GM23338 (cell line): ENCODE measurements around the gene ZNF311. TPM values are rescaled to one million over a fixed set of nuclear protein-coding genes. Genes with fewer than 3 reads are reported as not detected.

Experiments used
- ATAC-seq: fragments of 200-7000 bp; cut with Tn5 transposase; 3 replicates; pipeline ENCODE4 v1.9.1; 2020
- DNase-seq: peaks from one replicate; pipeline ENCODE4 v3.0.0-alpha.2; 2015; ENCODE audit warnings: low spot score
- H2AFZ ChIP-seq: fragments of 200-600 bp; sonication (generic); 2 replicates; pipeline ENCODE4 v1.8.0; 2016; ENCODE audit warnings: antibody characterized with exemption, mild to moderate bottlenecking, moderate library complexity
- H3F3A ChIP-seq: fragments of 200-600 bp; sonication (generic); replicated peaks from 2 replicates; pipeline ENCODE4 v1.8.0; 2017; ENCODE audit warnings: antibody characterized with exemption, mixed run types, low read depth
- H3K27ac ChIP-seq: fragments of 200-600 bp; sonication (generic); 2 replicates; pipeline ENCODE4 v1.6.1; 2016; ENCODE audit warnings: low read depth
- H3K27me3 ChIP-seq: fragments of 200-600 bp; sonication (generic); 2 replicates; pipeline ENCODE4 v1.8.0; 2016; ENCODE audit warnings: mild to moderate bottlenecking, mixed run types, moderate library complexity; ENCODE audit not compliant: insufficient read depth
- H3K36me3 ChIP-seq: fragments of 200-600 bp; sonication (generic); 2 replicates; pipeline ENCODE4 v1.8.0; 2016; ENCODE audit warnings: mild to moderate bottlenecking; ENCODE audit not compliant: insufficient read depth
- H3K4me1 ChIP-seq: fragments of 200-600 bp; sonication (generic); 2 replicates; pipeline ENCODE4 v1.8.0; 2016; ENCODE audit warnings: mild to moderate bottlenecking, moderate library complexity; ENCODE audit not compliant: insufficient read depth
- H3K4me2 ChIP-seq: fragments of 200-600 bp; sonication (generic); 2 replicates; pipeline ENCODE4 v1.7.1; 2017; ENCODE audit warnings: mixed run types
- H3K4me3 ChIP-seq: fragments of 200-600 bp; sonication (generic); 2 replicates; pipeline ENCODE4 v1.6.1; 2016; ENCODE audit warnings: mixed run types
- H3K79me2 ChIP-seq: fragments of 200-600 bp; sonication (generic); replicated peaks from 2 replicates; pipeline ENCODE4 v1.8.0; 2017; ENCODE audit warnings: mild to moderate bottlenecking; ENCODE audit not compliant: insufficient read depth
- H3K9me2 ChIP-seq: fragments of 200-600 bp; sonication (generic); 2 replicates; pipeline ENCODE4 v1.8.0; 2017; ENCODE audit not compliant: insufficient read depth
- H4K20me1 ChIP-seq: fragments of 200-600 bp; sonication (generic); replicated peaks from 2 replicates; pipeline ENCODE4 v1.8.0; 2017; ENCODE audit warnings: mild to moderate bottlenecking; ENCODE audit not compliant: insufficient read depth
- H3K27ac Mint-ChIP-seq: 2 replicates; pipeline ENCODE4 v1.8.0; 2020; ENCODE audit warnings: inconsistent platforms, mild to moderate bottlenecking, moderate library complexity, mixed read lengths
- H3K27me3 Mint-ChIP-seq: 3 replicates; pipeline ENCODE4 v1.8.0; 2022; ENCODE audit warnings: low read depth, mild to moderate bottlenecking, moderate library complexity, mixed read lengths, inconsistent platforms; ENCODE audit not compliant: insufficient read depth, poor library complexity
- H3K36me3 Mint-ChIP-seq: 3 replicates; pipeline ENCODE4 v1.8.0; 2021; ENCODE audit warnings: low read depth, mild to moderate bottlenecking, inconsistent platforms, moderate library complexity, mixed read lengths
- H3K4me1 Mint-ChIP-seq: 3 replicates; pipeline ENCODE4 v1.8.0; 2020; ENCODE audit warnings: mild to moderate bottlenecking, inconsistent platforms, mixed read lengths
- H3K4me3 Mint-ChIP-seq: 3 replicates; pipeline ENCODE4 v1.8.0; 2021; ENCODE audit warnings: moderate library complexity, mild to moderate bottlenecking, inconsistent platforms, mixed read lengths
- H3K9me3 Mint-ChIP-seq: 3 replicates; pipeline ENCODE4 v1.8.0; 2020; ENCODE audit warnings: moderate library complexity, mild to moderate bottlenecking, inconsistent platforms, mixed read lengths
- CREB1 ChIP-seq: fragments of 250-450 bp; sonication (Bioruptor Pico); IDR thresholded peaks from 2 replicates; pipeline ENCODE4 v1.5.0; 2020; ENCODE audit warnings: low read depth, mild to moderate bottlenecking, moderate library complexity
- EZH2 ChIP-seq: fragments of 200-600 bp; sonication (generic); IDR thresholded peaks from one replicate; pipeline ENCODE4 v1.8.0; 2017; ENCODE audit warnings: antibody characterized with exemption, mild to moderate bottlenecking, low read depth; ENCODE audit not compliant: unreplicated experiment
- EZH2phosphoT487 ChIP-seq: fragments of 200-600 bp; sonication (generic); IDR thresholded peaks from one replicate; pipeline ENCODE4 v1.8.1; 2018; ENCODE audit warnings: antibody characterized with exemption; ENCODE audit not compliant: unreplicated experiment
- JUNB ChIP-seq: IDR thresholded peaks from one replicate; pipeline ENCODE4 v1.6.1; 2016; ENCODE audit warnings: antibody characterized with exemption; ENCODE audit not compliant: unreplicated experiment
- NANOG ChIP-seq: IDR thresholded peaks from 2 replicates; pipeline ENCODE4 v1.6.1; 2016; ENCODE audit warnings: antibody characterized with exemption, borderline replicate concordance
- POLR2AphosphoS5 ChIP-seq: IDR thresholded peaks from 2 replicates; pipeline ENCODE4 v1.6.1; 2016; ENCODE audit warnings: antibody characterized with exemption, low read depth
- STAT1 ChIP-seq: IDR thresholded peaks from one replicate; pipeline ENCODE4 v1.6.1; 2016; ENCODE audit warnings: antibody characterized with exemption; ENCODE audit not compliant: unreplicated experiment
- ZNF114 ChIP-seq: fragments of 250-450 bp; sonication (Bioruptor Pico); IDR thresholded peaks from 2 replicates; pipeline ENCODE4 v1.5.0; 2020; ENCODE audit warnings: mild to moderate bottlenecking, moderate library complexity
- ZNF331 ChIP-seq: fragments of 250-450 bp; sonication (Bioruptor Pico); IDR thresholded peaks from 2 replicates; pipeline ENCODE4 v1.5.0; 2020; ENCODE audit warnings: low read depth, mild to moderate bottlenecking, moderate library complexity
- polyA plus RNA-seq: library from polyadenylated mRNA; unstranded; fragments of >200 nt; fragmentation: Nextera tagmentation; extraction: Ambion mirVana; gene quantifications from 2 replicates; pipeline ENCODE4 v1.2.1, GENCODE V29; 2016
- total RNA-seq: library from RNA; depleted of rRNA; stranded (reverse); fragments of >200 nt; shearing (Covaris generic); gene quantifications from 2 replicates; pipeline ENCODE4 v1.2.3, GENCODE V29; 2014
- TF ChIP-seq, protein P1 (sequence below): IDR thresholded peaks from 2 replicates; pipeline ENCODE4 v1.6.1; 2016; ENCODE audit warnings: antibody characterized with exemption
- TF ChIP-seq, protein P2 (sequence below): IDR thresholded peaks from one replicate; pipeline ENCODE4 v1.6.1; 2018; ENCODE audit warnings: antibody characterized with exemption; ENCODE audit not compliant: unreplicated experiment

ZNF311 gene
- total and polyA plus RNA-seq, 2 experiments from 2014 or later, result 1.5 to 1.8 TPM

DNA sequence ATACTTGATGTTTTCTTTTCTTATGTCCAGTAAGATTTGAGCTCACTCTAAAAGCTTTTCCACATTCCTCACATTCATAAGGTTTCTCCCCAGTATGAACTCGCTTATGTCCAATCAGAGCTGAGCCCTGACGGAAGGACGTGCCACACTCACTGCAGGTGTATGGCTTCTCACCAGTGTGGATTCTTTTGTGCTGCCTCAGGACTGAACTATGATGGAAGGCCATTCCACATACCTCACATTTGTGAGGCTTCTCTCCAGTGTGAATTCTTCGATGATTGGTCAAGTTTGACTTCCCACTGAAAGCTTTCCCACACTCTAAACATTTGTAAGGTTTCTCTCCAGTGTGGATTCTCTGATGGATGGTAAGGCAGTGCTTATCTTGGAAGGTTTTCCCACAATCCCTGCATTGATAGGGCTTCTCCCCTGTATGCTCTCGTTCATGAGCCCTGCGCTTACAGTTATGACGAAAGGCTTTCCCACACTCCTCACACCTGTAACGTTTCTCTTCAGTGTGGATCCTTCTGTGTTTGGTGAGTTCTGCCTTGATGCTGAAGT is 9.9 kb downstream of the ZNF311 start:
- no peak overlapping the region for H2AFZ ChIP-seq
- no peaks in the 10 kb centered on the region for H3K36me3 ChIP-seq
- H3K4me3 ChIP-seq, result no peak overlapping the region
- no peaks in the 10 kb centered on the region for H3K9me2 ChIP-seq
- TF ChIP-seq, protein P1, sequence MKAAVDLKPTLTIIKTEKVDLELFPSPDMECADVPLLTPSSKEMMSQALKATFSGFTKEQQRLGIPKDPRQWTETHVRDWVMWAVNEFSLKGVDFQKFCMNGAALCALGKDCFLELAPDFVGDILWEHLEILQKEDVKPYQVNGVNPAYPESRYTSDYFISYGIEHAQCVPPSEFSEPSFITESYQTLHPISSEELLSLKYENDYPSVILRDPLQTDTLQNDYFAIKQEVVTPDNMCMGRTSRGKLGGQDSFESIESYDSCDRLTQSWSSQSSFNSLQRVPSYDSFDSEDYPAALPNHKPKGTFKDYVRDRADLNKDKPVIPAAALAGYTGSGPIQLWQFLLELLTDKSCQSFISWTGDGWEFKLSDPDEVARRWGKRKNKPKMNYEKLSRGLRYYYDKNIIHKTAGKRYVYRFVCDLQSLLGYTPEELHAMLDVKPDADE, result no peak
- TF ChIP-seq POLR2AphosphoS5, result no peak
- no peak for TF ChIP-seq EZH2phosphoT487
- TF ChIP-seq, protein P2, sequence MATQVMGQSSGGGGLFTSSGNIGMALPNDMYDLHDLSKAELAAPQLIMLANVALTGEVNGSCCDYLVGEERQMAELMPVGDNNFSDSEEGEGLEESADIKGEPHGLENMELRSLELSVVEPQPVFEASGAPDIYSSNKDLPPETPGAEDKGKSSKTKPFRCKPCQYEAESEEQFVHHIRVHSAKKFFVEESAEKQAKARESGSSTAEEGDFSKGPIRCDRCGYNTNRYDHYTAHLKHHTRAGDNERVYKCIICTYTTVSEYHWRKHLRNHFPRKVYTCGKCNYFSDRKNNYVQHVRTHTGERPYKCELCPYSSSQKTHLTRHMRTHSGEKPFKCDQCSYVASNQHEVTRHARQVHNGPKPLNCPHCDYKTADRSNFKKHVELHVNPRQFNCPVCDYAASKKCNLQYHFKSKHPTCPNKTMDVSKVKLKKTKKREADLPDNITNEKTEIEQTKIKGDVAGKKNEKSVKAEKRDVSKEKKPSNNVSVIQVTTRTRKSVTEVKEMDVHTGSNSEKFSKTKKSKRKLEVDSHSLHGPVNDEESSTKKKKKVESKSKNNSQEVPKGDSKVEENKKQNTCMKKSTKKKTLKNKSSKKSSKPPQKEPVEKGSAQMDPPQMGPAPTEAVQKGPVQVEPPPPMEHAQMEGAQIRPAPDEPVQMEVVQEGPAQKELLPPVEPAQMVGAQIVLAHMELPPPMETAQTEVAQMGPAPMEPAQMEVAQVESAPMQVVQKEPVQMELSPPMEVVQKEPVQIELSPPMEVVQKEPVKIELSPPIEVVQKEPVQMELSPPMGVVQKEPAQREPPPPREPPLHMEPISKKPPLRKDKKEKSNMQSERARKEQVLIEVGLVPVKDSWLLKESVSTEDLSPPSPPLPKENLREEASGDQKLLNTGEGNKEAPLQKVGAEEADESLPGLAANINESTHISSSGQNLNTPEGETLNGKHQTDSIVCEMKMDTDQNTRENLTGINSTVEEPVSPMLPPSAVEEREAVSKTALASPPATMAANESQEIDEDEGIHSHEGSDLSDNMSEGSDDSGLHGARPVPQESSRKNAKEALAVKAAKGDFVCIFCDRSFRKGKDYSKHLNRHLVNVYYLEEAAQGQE, result no peak
- TF ChIP-seq STAT1, result no peak
- TF ChIP-seq NANOG, result no peak
- no peak for TF ChIP-seq CREB1 (CRISPR knock-in tag)
- DNase-seq (no peak), ATAC-seq (no peak)
- peaks cover 9% of the 10 kb centered on the region for H3K27me3 Mint-ChIP-seq
- H3K4me1 Mint-ChIP-seq, result no peaks in the 10 kb centered on the region
- H3K9me3 Mint-ChIP-seq, result peaks cover 28% of the 10 kb centered on the region
- H3K27ac ChIP-seq, result no peak overlapping the region
- H4K20me1 ChIP-seq, result no peaks in the 10 kb centered on the region
- H3K27ac Mint-ChIP-seq, result no peak overlapping the region
- H3K79me2 ChIP-seq, result no peaks in the 10 kb centered on the region
- H3K4me2 ChIP-seq, result no peak overlapping the region
- peaks cover 27% of the 10 kb centered on the region for H3K36me3 Mint-ChIP-seq
- H3K4me1 ChIP-seq, result no peaks in the 10 kb centered on the region
- no peaks in the 10 kb centered on the region for H3F3A ChIP-seq
- H3K27me3 ChIP-seq, result no peaks in the 10 kb centered on the region
- H3K4me3 Mint-ChIP-seq, result no peak overlapping the region

DNA sequence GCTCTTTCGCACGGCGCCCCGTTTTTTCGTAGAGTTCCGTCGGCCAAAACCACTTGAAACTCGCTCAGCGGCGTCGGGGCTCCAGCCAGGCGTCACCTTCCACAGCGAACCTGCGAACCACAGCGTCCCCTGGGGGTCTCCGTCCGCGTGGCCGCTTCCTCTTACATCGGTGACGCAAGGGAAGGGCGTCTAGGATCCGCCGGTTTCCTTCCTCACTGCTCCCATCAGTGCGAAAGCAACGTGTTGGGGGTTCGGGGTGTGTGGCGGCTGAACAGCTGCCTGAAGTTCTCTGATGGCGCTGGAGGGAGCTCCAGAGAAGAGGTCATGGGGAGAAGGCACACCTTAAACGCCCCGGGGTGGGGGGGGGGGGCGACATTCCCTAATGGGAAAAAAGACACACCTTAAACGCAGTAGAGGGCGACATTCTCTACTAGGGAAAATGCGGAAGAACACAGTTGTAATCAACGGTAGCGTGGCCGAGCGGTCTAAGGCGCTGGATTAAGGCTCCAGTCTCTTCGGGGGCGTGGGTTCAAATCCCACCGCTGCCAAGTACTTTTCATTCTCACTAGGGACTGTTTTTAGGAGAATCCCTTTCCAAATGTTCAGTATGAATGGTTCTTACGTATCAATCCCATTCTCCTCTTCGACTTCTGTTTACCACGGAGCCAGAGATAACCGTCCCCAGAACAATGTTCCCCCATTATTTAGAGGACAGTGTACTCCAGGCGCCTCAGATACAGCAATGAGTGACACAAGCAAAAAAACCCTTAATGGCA is 16.4 kb downstream of the ZNF311 start:
- Histone ChIP-seq H3K79me2 (no peaks in the 10 kb centered on the region), H3F3A (peaks cover 8% of the 10 kb centered on the region), H3K4me3 (peak overlapping the region; percentile 77), H3K27me3 (no peaks in the 10 kb centered on the region), H3K4me1 (0 out of 2 replicates have a peak, but pooled peaks cover 3% of the 10 kb centered on the region), H3K36me3 (no peaks in the 10 kb centered on the region), H3K4me2 (peak overlapping the region; percentile 84), H2AFZ (peak overlapping the region; percentile 91), H3K27ac (peak overlapping the region; percentile 81), H4K20me1 (no peaks in the 10 kb centered on the region), H3K9me2 (no peaks in the 10 kb centered on the region)
- H3K4me1 Mint-ChIP-seq, result peaks cover 18% of the 10 kb centered on the region
- peaks cover 4% of the 10 kb centered on the region; the same call in 1 of the 3 replicates for H3K36me3 Mint-ChIP-seq
- peaks cover 14% of the 10 kb centered on the region; the same call in 2 of the 3 replicates for H3K9me3 Mint-ChIP-seq
- DNase-seq (peak; percentile 97), ATAC-seq (peak; percentile 69)
- H3K27ac Mint-ChIP-seq, result peak overlapping the region; percentile 96
- H3K4me3 Mint-ChIP-seq, result peak overlapping the region; percentile 87
- H3K27me3 Mint-ChIP-seq, result peaks cover 29% of the 10 kb centered on the region
- TF ChIP-seq, protein P1, result no peak
- no peak for TF ChIP-seq ZNF331
- no peak for TF ChIP-seq ZNF114
- peak; percentile 59; the same call in 1 of the 2 replicates for TF ChIP-seq POLR2AphosphoS5
- no peak for TF ChIP-seq EZH2
- no peak for TF ChIP-seq JUNB
- TF ChIP-seq EZH2phosphoT487, result no peak
- TF ChIP-seq, protein P2, result no peak
- no peak for TF ChIP-seq STAT1
